Breast epithelium (tissue), 4 donors: ENCODE data around the gene AKT1S1. TPM values are rescaled to one million over a fixed set of nuclear protein-coding genes. Genes with fewer than 3 reads are reported as not detected.

Experiments
- DNase-seq, 2 donors: peaks; one replicate each; pipeline ENCODE4 v3.0.0-alpha.2; 2019; ENCODE audit warnings: low spot score in 2 of 2
- H3K27ac ChIP-seq, 2 donors: fragments of 200-600 bp; sonication (generic) in 1 of 2; one replicate each; pipeline ENCODE4 v1.5.1; 2016 to 2019; ENCODE audit warnings: mild to moderate bottlenecking in 1 of 2
- H3K27me3 ChIP-seq, 2 donors: fragments of 200-600 bp; sonication (generic) in 1 of 2; one replicate each; pipeline versions ENCODE4 v1.5.1 to v1.6.0; 2017 to 2019; ENCODE audit warnings: control low read depth in 1 of 2, mild to moderate bottlenecking in 1 of 2
- H3K36me3 ChIP-seq: fragments of 200-600 bp; one replicate; pipeline ENCODE4 v1.5.1; 2019
- H3K4me1 ChIP-seq, 2 donors: fragments of 200-600 bp; sonication (generic); one replicate each; pipeline ENCODE4 v1.5.1; 2016 to 2019; ENCODE audit warnings: control low read depth in 1 of 2
- H3K4me3 ChIP-seq, 3 donors: fragments of 200-600 bp; sonication (generic); 1 replicate in 2 of 3; 2 replicates in 1 of 3; pipeline ENCODE4 v1.5.1; 2016 to 2019; ENCODE audit warnings: mild to moderate bottlenecking in 3 of 3, moderate library complexity in 2 of 3
- H3K9me3 ChIP-seq, 2 donors: fragments of 200-600 bp; sonication (generic) in 1 of 2; one replicate each; pipeline ENCODE4 v1.5.1; 2016 to 2019; ENCODE audit warnings: control low read depth in 1 of 2
- CTCF ChIP-seq, 3 donors: fragments of 450-650 bp; IDR thresholded peaks; one replicate each; pipeline ENCODE4 v1.5.1; 2016 to 2017; ENCODE audit warnings: antibody characterized with exemption in 3 of 3, mild to moderate bottlenecking in 3 of 3, moderate library complexity in 3 of 3
- POLR2A ChIP-seq: fragments of 450-650 bp; IDR thresholded peaks from one replicate; pipeline ENCODE4 v1.6.1; 2016; ENCODE audit warnings: antibody characterized with exemption, mild to moderate bottlenecking, moderate library complexity
- POLR2AphosphoS5 ChIP-seq, 3 donors: sonication (generic); formaldehyde crosslinking; IDR thresholded peaks; one replicate each; pipeline ENCODE4 v1.6.1; 2017; ENCODE audit warnings: antibody characterized with exemption in 3 of 3
- intact Hi-C: fragments of 100-400 bp; cut with DNase I; formaldehyde crosslinking; loops from one replicate; pipeline ENCODE4 v1.15.1; 2023; ENCODE audit warnings: low total_unique reads
- total RNA-seq, 3 donors: library from RNA; depleted of rRNA; stranded (reverse); fragments of >200 nt; gene quantifications; one replicate each; pipeline ENCODE4 v1.1.0, GENCODE V29; 2016

The AKT1S1 gene
- total RNA-seq, 3 donors from 2014 or later, result 11.9 to 13.8 (median 12.5) TPM

- no peak overlapping the region for H3K27ac ChIP-seq
- no peaks in the 10 kb centered on the region for H3K27me3 ChIP-seq
- peaks cover 4 to 11% of the 10 kb centered on the region in 2 donors for H3K4me1 ChIP-seq
- H3K4me3 ChIP-seq, result no peak overlapping the region
- no peak for DNase-seq
- no peaks in the 10 kb centered on the region for H3K36me3 ChIP-seq
- intact Hi-C loops, result no loop called here
- H3K9me3 ChIP-seq, result no peaks in the 10 kb centered on the region
- no peak for TF ChIP-seq POLR2AphosphoS5 (IDR thresholded peaks at IDR 0.05)
- no peak for TF ChIP-seq POLR2A
- TF ChIP-seq CTCF (IDR thresholded peaks at IDR 0.05), result no peak
Measured at GRCh38 chr19:49871349-49871985, 5.7 kb downstream of the AKT1S1 start.

GRCh38 chr19:49870309-49870901, 6.8 kb downstream of the AKT1S1 start:
- Histone ChIP-seq H3K9me3 (no peaks in the 10 kb centered on the region), H3K27ac (peak overlapping the region; percentile 92 to 94), H3K4me1 (peaks cover 2 to 11% of the 10 kb centered on the region in 2 donors), H3K4me3 (peak overlapping the region; percentile 51 to 75 (median 66)), H3K36me3 (no peaks in the 10 kb centered on the region), H3K27me3 (no peaks in the 10 kb centered on the region)
- intact Hi-C loops, result no loop called here
- DNase-seq, result no peak
- no peak for TF ChIP-seq POLR2AphosphoS5 (IDR thresholded peaks at IDR 0.05)
- TF ChIP-seq CTCF (IDR thresholded peaks at IDR 0.05), result no peak

- TF ChIP-seq POLR2A, result peak; percentile 82
- TF ChIP-seq CTCF (IDR thresholded peaks at IDR 0.05), result peak; percentile 20 to 64 (median 40)
- TF ChIP-seq POLR2AphosphoS5 (IDR thresholded peaks at IDR 0.05), result peak; percentile 74 to 78 (median 75)
- intact Hi-C loops, result no loop called here
- H3K4me3 ChIP-seq, result peak overlapping the region; percentile 51 to 75 (median 66)
Measured at GRCh38 chr19:49869484-49870308, 7.5 kb downstream of the AKT1S1 start.

GRCh38 chr19:49869009-49869483, 8.1 kb downstream of the AKT1S1 start:
- TF ChIP-seq CTCF (IDR thresholded peaks at IDR 0.05) (no peak), POLR2A (no peak), POLR2AphosphoS5 (IDR thresholded peaks at IDR 0.05) (no peak)
- DNase-seq, result no peak
- intact Hi-C loops, result no loop called here
- Histone ChIP-seq H3K4me1 (peaks cover 0 to 9% of the 10 kb centered on the region in 2 donors), H3K36me3 (no peaks in the 10 kb centered on the region), H3K4me3 (peak overlapping the region; percentile 51 to 66 (median 64)), H3K27ac (peak overlapping the region; percentile 94), H3K27me3 (no peaks in the 10 kb centered on the region), H3K9me3 (no peaks in the 10 kb centered on the region)

More at GRCh38 chr19:49869484-49870308, 7.5 kb downstream of the AKT1S1 start:
- no peaks in the 10 kb centered on the region for H3K9me3 ChIP-seq
- H3K27ac ChIP-seq, result peak overlapping the region; percentile 92 to 94
- peaks cover 0 to 9% of the 10 kb centered on the region in 2 donors for H3K4me1 ChIP-seq
- no peaks in the 10 kb centered on the region for H3K36me3 ChIP-seq
- H3K27me3 ChIP-seq, result no peaks in the 10 kb centered on the region
- DNase-seq, result peak; percentile 97 to 98
